CD4-positive, alpha-beta T cell (primary cell): ENCODE results near the gene SPTBN1. TPM values are rescaled to one million over a fixed set of nuclear protein-coding genes. Genes with fewer than 3 reads are reported as not detected.

Source experiments
- ATAC-seq: fragments of 200-7000 bp; cut with Tn5 transposase; one replicate; pipeline ENCODE4 v1.10.0; 2022; ENCODE audit warnings: mild to moderate bottlenecking; ENCODE audit not compliant: poor library complexity
- CTCF ChIA-PET: fragments of 350-600 bp; sonication (Branson Sonifier 250); formaldehyde crosslinking; loops from one replicate; lab custom pipeline; 2021; ENCODE audit warnings: antibody characterized with exemption, inconsistent platforms; lab: Charles Lee
- POLR2A ChIA-PET: fragments of 350-600 bp; sonication (Branson Sonifier 250); formaldehyde crosslinking; loops from one replicate; lab custom pipeline; 2021; ENCODE audit warnings: antibody characterized with exemption, inconsistent platforms; lab: Charles Lee
- DNase-seq, 14 experiments: peaks; one replicate each; pipeline ENCODE4 v3.0.0-alpha.2; 2013 to 2020; ENCODE audit warnings: mixed read lengths in 2 of 14
- H3K27ac ChIP-seq, 2 donors: one replicate each; pipeline versions ENCODE4 v1.5.1 to v1.7.0; 2013; ENCODE audit warnings: low read length in 2 of 2, low read depth in 1 of 2, mild to moderate bottlenecking in 1 of 2
- H3K27me3 ChIP-seq, 2 experiments: 1 replicate in 1 of 2; 2 replicates in 1 of 2; pipeline versions ENCODE4 v1.6.1 to v1.7.0; 2013; ENCODE audit warnings: low read length in 2 of 2, control low read depth in 1 of 2, mild to moderate bottlenecking in 1 of 2, moderate library complexity in 1 of 2; ENCODE audit not compliant: insufficient read depth in 2 of 2, control insufficient read depth in 1 of 2
- H3K36me3 ChIP-seq: one replicate; pipeline ENCODE4 v1.6.1; 2013; ENCODE audit warnings: low read length, control low read depth; ENCODE audit not compliant: insufficient read depth
- H3K4me1 ChIP-seq: one replicate; pipeline ENCODE4 v1.6.1; 2013; ENCODE audit warnings: low read length, control low read depth; ENCODE audit not compliant: insufficient read depth
- H3K4me3 ChIP-seq: one replicate; pipeline ENCODE4 v1.5.1; 2013; ENCODE audit warnings: mild to moderate bottlenecking, low read length, moderate library complexity
- H3K9me3 ChIP-seq, 2 experiments: 1 replicate in 1 of 2; 2 replicates in 1 of 2; pipeline versions ENCODE4 v1.6.1 to v1.7.0; 2013; ENCODE audit warnings: low read length in 2 of 2, mild to moderate bottlenecking in 2 of 2, control low read depth in 1 of 2, moderate library complexity in 1 of 2; ENCODE audit not compliant: control insufficient read depth in 1 of 2, insufficient read depth in 1 of 2
- H3K27ac Mint-ChIP-seq: one replicate; pipeline ENCODE4 v1.8.0; 2020; ENCODE audit warnings: mixed read lengths
- H3K27me3 Mint-ChIP-seq: one replicate; pipeline ENCODE4 v1.8.0; 2021; ENCODE audit warnings: mixed read lengths
- H3K36me3 Mint-ChIP-seq: one replicate; pipeline ENCODE4 v1.8.0; 2021; ENCODE audit warnings: low read depth, mixed read lengths
- H3K4me1 Mint-ChIP-seq: one replicate; pipeline ENCODE4 v1.8.0; 2021; ENCODE audit warnings: low read depth, mixed read lengths
- H3K4me3 Mint-ChIP-seq: one replicate; pipeline ENCODE4 v1.8.0; 2020; ENCODE audit warnings: mild to moderate bottlenecking, mixed read lengths
- H3K9me3 Mint-ChIP-seq: one replicate; pipeline ENCODE4 v1.8.0; 2020; ENCODE audit warnings: mixed read lengths
- CTCF ChIP-seq: fragments of 200-600 bp; IDR thresholded peaks from one replicate; pipeline ENCODE4 v1.8.0; 2022; ENCODE audit warnings: antibody characterized with exemption, mild to moderate bottlenecking
- intact Hi-C, 2 experiments: fragments of 100-400 bp; cut with DNase I in 1 of 2; cut with micrococcal nuclease in 1 of 2; formaldehyde crosslinking; loops; one replicate each; pipeline versions ENCODE4 v1.15.1 to v1.9.0; 2023 to 2025; cut with DNase I, micrococcal nuclease
- total RNA-seq, 174 experiments: library from RNA in 2 of 174; stranded (reverse) in 2 of 174; gene quantifications; one replicate each; pipeline ENCODE4 v1.2.3 and lab custom pipeline; 2021 to 2026

Gene SPTBN1
- total RNA-seq, 2 experiments from 2014 or later: 156 to 166 TPM

DNA sequence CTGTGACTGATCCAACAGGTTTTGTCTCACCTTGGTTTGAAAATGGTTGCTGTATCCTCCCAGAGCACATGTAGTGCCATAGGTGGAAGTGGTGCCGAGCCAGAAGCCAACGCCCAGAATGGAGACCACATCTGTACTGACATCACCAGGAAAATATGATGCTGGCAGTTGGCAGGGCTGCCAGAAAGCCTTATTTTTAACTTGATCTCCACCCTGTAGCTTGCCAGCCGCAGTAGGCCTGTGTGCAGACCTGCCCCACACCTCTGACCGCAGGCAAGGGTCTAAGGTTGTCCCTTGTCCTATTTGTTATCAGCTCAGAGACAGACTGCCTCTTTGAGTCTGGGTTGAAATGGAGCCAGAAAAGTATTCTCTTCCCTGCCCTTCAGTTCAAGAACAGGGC is 143.8 kb downstream of the SPTBN1 start:
- peaks cover 70% of the 10 kb centered on the region for H3K36me3 Mint-ChIP-seq
- DNase-seq (peak in 4 of 14 experiments; percentile 33 to 44 (median 35)), ATAC-seq (peak; percentile 63)

GRCh38 chr2:54601339-54601738 is 145.2 kb downstream of the SPTBN1 start:
- H3K27ac Mint-ChIP-seq: peak overlapping the region; percentile 96
- no peaks in the 10 kb centered on the region for H3K9me3 ChIP-seq
- H3K4me1 ChIP-seq: peaks cover 92% of the 10 kb centered on the region
- H3K4me3 ChIP-seq: no peak overlapping the region
- ChIA-PET POLR2A (interaction anchor here (0.7 to 2.2 kb wide), 7 partner anchors 9 to 42 kb away, joined by 3 to 14 read pairs (median 4); no protein-coding TSS in a partner anchor), CTCF (interaction anchor here (0.5 to 1.4 kb wide), 3 partner anchors 43 to 532 kb away, joined by 3 to 4 read pairs (median 3); no protein-coding TSS in a partner anchor)
- no peak for DNase-seq
- peaks cover 61% of the 10 kb centered on the region for H3K36me3 Mint-ChIP-seq
- peaks cover 100% of the 10 kb centered on the region for H3K4me1 Mint-ChIP-seq
- no peaks in the 10 kb centered on the region for H3K27me3 Mint-ChIP-seq
- no peak overlapping the region for H3K4me3 Mint-ChIP-seq
- peak overlapping the region in 1 of 2 donors; percentile 5 for H3K27ac ChIP-seq
- no peaks in the 10 kb centered on the region for H3K9me3 Mint-ChIP-seq
- H3K27me3 ChIP-seq: no peaks in the 10 kb centered on the region
- intact Hi-C loops: no loop called here
- H3K36me3 ChIP-seq: peaks cover 19% of the 10 kb centered on the region
- TF ChIP-seq CTCF: no peak
- ATAC-seq: no peak

More for the DNA sequence above, 143.8 kb downstream of the SPTBN1 start:
- ChIA-PET CTCF (interaction anchor here (0.7 to 1.1 kb wide), 3 partner anchors 23 to 34 kb away, joined by 3 to 4 read pairs (median 3); no protein-coding TSS in a partner anchor), POLR2A (interaction anchor here (0.6 to 1.9 kb wide), 6 partner anchors 9 to 41 kb away, joined by 3 to 6 read pairs (median 4); no protein-coding TSS in a partner anchor)
- Mint-ChIP-seq H3K9me3 (no peaks in the 10 kb centered on the region), H3K27me3 (no peaks in the 10 kb centered on the region), H3K27ac (peak overlapping the region; percentile 96), H3K4me1 (peaks cover 100% of the 10 kb centered on the region), H3K4me3 (peak overlapping the region; percentile 59)
- H3K9me3 ChIP-seq: no peaks in the 10 kb centered on the region
- H3K27me3 ChIP-seq: no peaks in the 10 kb centered on the region
- H3K36me3 ChIP-seq: peaks cover 19% of the 10 kb centered on the region
- TF ChIP-seq CTCF: no peak
- peaks cover 91% of the 10 kb centered on the region for H3K4me1 ChIP-seq
- intact Hi-C loops: loop anchor here in 1 of 2 experiments (2.0 to 10.0 kb wide), 3 partner anchors 17 to 605 kb away; no protein-coding TSS in a partner anchor
- H3K27ac ChIP-seq: peak overlapping the region; percentile 17 to 31
- H3K4me3 ChIP-seq: no peak overlapping the region

DNA sequence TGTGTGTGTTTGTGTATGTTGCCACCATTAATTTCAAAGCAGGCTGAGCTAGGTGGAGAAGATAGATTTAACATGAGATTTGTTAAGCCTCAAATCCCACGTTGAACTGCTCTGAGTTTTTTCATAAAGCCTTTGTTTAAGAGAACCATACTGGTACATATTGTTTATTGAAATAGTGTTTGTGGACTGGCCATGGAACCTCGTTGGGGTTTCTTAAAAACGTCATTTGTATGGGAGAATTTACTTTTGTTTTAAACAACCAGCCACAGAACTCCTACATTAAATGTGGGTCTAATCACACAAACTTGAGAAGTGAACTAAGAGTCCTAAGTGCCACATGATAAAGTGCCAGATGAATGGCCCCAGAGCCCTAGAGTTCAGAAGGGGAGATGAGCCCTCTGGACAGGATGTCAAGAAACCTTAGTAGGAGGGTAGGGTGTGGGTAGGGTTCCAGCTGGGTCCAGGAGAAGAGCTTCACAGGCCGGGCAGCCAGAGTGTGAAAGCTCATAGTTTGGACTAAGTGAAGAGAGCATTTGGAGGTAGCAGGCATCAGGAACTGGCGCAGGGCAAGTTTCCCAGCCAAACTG is 146.7 kb downstream of the SPTBN1 start:
- intact Hi-C loops: no loop called here
- H3K4me1 Mint-ChIP-seq: peaks cover 94% of the 10 kb centered on the region
- ATAC-seq (no peak), DNase-seq (no peak)
- H3K27me3 Mint-ChIP-seq: no peaks in the 10 kb centered on the region
- H3K9me3 ChIP-seq: no peaks in the 10 kb centered on the region
- H3K4me3 Mint-ChIP-seq: peak overlapping the region; percentile 49
- H3K27ac ChIP-seq: peak overlapping the region; percentile 11 to 38
- H3K36me3 ChIP-seq: peaks cover 21% of the 10 kb centered on the region
- H3K4me1 ChIP-seq: peaks cover 82% of the 10 kb centered on the region
- H3K27ac Mint-ChIP-seq: peak overlapping the region; percentile 96
- H3K27me3 ChIP-seq: no peaks in the 10 kb centered on the region
- H3K4me3 ChIP-seq: no peak overlapping the region
- TF ChIP-seq CTCF: no peak
- peaks cover 51% of the 10 kb centered on the region for H3K36me3 Mint-ChIP-seq
- ChIA-PET CTCF (interaction anchor here (1.0 to 1.2 kb wide), 3 partner anchors 10 to 44 kb away, joined by 3 read pairs; no protein-coding TSS in a partner anchor), POLR2A (interaction anchor here (0.9 to 2.2 kb wide), 4 partner anchors 13 to 37 kb away, joined by 3 to 11 read pairs (median 4); no protein-coding TSS in a partner anchor)
- H3K9me3 Mint-ChIP-seq: no peaks in the 10 kb centered on the region
